K562 (cell line): ENCODE measurements around the gene HRC. TPM values are rescaled to one million over a fixed set of nuclear protein-coding genes. Genes with fewer than 3 reads are reported as not detected.

Experiments
- ASH1L ChIP-seq: fragments of 450-650 bp; IDR thresholded peaks from 2 replicates; pipeline ENCODE4 v1.6.1; 2018; ENCODE audit warnings: borderline replicate concordance, mild to moderate bottlenecking, low read depth; ENCODE audit not compliant: partially characterized antibody
- CHD4 ChIP-seq: fragments of 200-600 bp; sonication (generic); IDR thresholded peaks from 3 replicates; pipeline ENCODE4 v1.6.1; 2012; ENCODE audit warnings: low read depth, mild to moderate bottlenecking, mixed read lengths, low read length, inconsistent platforms; ENCODE audit not compliant: insufficient read depth, insufficient replicate concordance, poor library complexity, severe bottlenecking
- CREB5 ChIP-seq: fragments of 250-450 bp; sonication (Bioruptor Pico); IDR thresholded peaks from 2 replicates; pipeline ENCODE4 v1.5.0; 2020; ENCODE audit warnings: mild to moderate bottlenecking
- EGR1 ChIP-seq: fragments of 450-650 bp; conservative IDR thresholded peaks from 2 replicates; pipeline ENCODE4 v1.6.1; 2017; ENCODE audit warnings: mild to moderate bottlenecking
- ELF4 ChIP-seq: fragments of 450-650 bp; formaldehyde crosslinking; IDR thresholded peaks from 2 replicates; pipeline ENCODE4 v1.4.0; 2022; ENCODE audit warnings: missing genetic modification characterization
- JUN ChIP-seq, 2 experiments: sonication (generic) in 1 of 2; formaldehyde crosslinking in 1 of 2; IDR thresholded peaks; 2 replicates each; pipeline versions ENCODE4 v1.6.1 to v1.8.0; 2012 to 2022; ENCODE audit warnings: borderline replicate concordance in 2 of 2, mild to moderate bottlenecking in 2 of 2, improper control_type of control experiment in 1 of 2, low read depth in 1 of 2, low read length in 1 of 2, missing genetic modification reagents in 1 of 2
- KDM5B ChIP-seq: fragments of 200-600 bp; sonication (generic); IDR thresholded peaks from 2 replicates; pipeline ENCODE4 v1.6.1; 2012; ENCODE audit warnings: low read depth, mild to moderate bottlenecking, moderate library complexity, low read length, control low read depth, inconsistent platforms; ENCODE audit not compliant: insufficient replicate concordance
- MEIS2 ChIP-seq: fragments of 450-650 bp; IDR thresholded peaks from 2 replicates; pipeline ENCODE4 v1.6.1; 2014; ENCODE audit warnings: mild to moderate bottlenecking; ENCODE audit not compliant: partially characterized antibody
- NFE2L1 ChIP-seq: fragments of 450-650 bp; IDR thresholded peaks from 2 replicates; pipeline ENCODE4 v1.6.1; 2016; ENCODE audit warnings: missing genetic modification characterization, low read depth, mild to moderate bottlenecking, missing compliant biosample characterization, moderate library complexity, borderline replicate concordance
- NONO ChIP-seq, 2 experiments: fragments of 200-400 bp in 1 of 2; fragments of 450-650 bp in 1 of 2; formaldehyde crosslinking in 1 of 2; IDR thresholded peaks; 2 replicates each; pipeline ENCODE4 v1.6.1; 2017; ENCODE audit warnings: low read depth in 2 of 2, mild to moderate bottlenecking in 2 of 2, moderate library complexity in 2 of 2, low read length in 1 of 2
- NUFIP1 ChIP-seq: fragments of 450-650 bp; IDR thresholded peaks from 2 replicates; pipeline ENCODE4 v1.6.1; 2018; ENCODE audit not compliant: partially characterized antibody
- PHB ChIP-seq: fragments of 250-450 bp; sonication (Bioruptor Pico); IDR thresholded peaks from 2 replicates; pipeline ENCODE4 v1.5.0; 2021
- RAD21 ChIP-seq, 2 experiments: fragments of 250-450 bp in 1 of 2; fragments of 450-650 bp in 1 of 2; sonication (Bioruptor Pico) in 1 of 2; formaldehyde crosslinking in 1 of 2; IDR thresholded peaks in 1 of 2; conservative IDR thresholded peaks in 1 of 2; 2 replicates each; pipeline versions ENCODE4 v1.4.0 to v1.8.0; 2020 to 2022; ENCODE audit warnings: mild to moderate bottlenecking in 2 of 2, moderate library complexity in 1 of 2
- TAL1 ChIP-seq: fragments of 450-650 bp; IDR thresholded peaks from 2 replicates; pipeline ENCODE4 v1.6.1; 2016; ENCODE audit warnings: mild to moderate bottlenecking
- TBP ChIP-seq: optimal IDR thresholded peaks from 2 replicates; pipeline ENCODE3; 2011; ENCODE audit warnings: low read depth, low read length, improper control_type of control experiment
- TCF3 ChIP-seq: sonication (generic); formaldehyde crosslinking; IDR thresholded peaks from 2 replicates; pipeline ENCODE4 v1.4.0; 2020; ENCODE audit warnings: mild to moderate bottlenecking, missing genetic modification reagents
- ZNF143 ChIP-seq: sonication (generic); formaldehyde crosslinking; IDR thresholded peaks from 2 replicates; pipeline ENCODE4 v1.9.0; 2022; ENCODE audit warnings: mild to moderate bottlenecking, missing genetic modification reagents
- ZNF274 ChIP-seq: IDR thresholded peaks from 2 replicates; pipeline ENCODE4 v1.6.1; 2011; ENCODE audit warnings: low read depth, mild to moderate bottlenecking, low read length, moderate library complexity, borderline replicate concordance
- polyA plus RNA-seq, 8 experiments: library from polyadenylated mRNA; depleted of rRNA in 4 of 8; stranded (reverse) in 5 of 8; unstranded in 3 of 8; fragments of >200 nt; fragmentation: Nextera tagmentation in 2 of 8; fragmentation: Illumina TruSeq in 1 of 8; extraction: Ambion mirVana in 2 of 8; extraction: Trizol in 1 of 8; gene quantifications; 2 replicates each; pipeline versions ENCODE4 v1.2.1 to v1.2.3, GENCODE V29; 2011 to 2014; ENCODE audit warnings: inconsistent platforms in 1 of 8, missing spikeins in 1 of 8
- total RNA-seq, 7 experiments: library from RNA; depleted of rRNA in 6 of 7; stranded (reverse); fragments of >200 nt in 6 of 7; fragmentation: Illumina TruSeq in 2 of 7; extraction: Trizol in 2 of 7; gene quantifications; 2 replicates each; pipeline versions ENCODE4 v1.2.1 to v1.2.3, GENCODE V29; 2011 to 2021; ENCODE audit warnings: low replicate concordance in 1 of 7
- TF ChIP-seq, protein P1 (sequence below): fragments of 250-450 bp; sonication (Bioruptor Pico); IDR thresholded peaks from 2 replicates; pipeline ENCODE4 v1.9.0; 2021; ENCODE audit warnings: mild to moderate bottlenecking
- TF ChIP-seq, protein P2 (sequence below): sonication (generic); formaldehyde crosslinking; IDR thresholded peaks from 2 replicates; pipeline ENCODE4 v1.8.0; 2023; ENCODE audit warnings: mild to moderate bottlenecking, missing genetic modification reagents

Gene HRC
- total and polyA plus RNA-seq, 9 of the 15 experiments (the other 6 are each of a cell fraction or from before 2014, with no cell fraction given), result 0.66 to 18.7 (median 13.1) TPM

DNA sequence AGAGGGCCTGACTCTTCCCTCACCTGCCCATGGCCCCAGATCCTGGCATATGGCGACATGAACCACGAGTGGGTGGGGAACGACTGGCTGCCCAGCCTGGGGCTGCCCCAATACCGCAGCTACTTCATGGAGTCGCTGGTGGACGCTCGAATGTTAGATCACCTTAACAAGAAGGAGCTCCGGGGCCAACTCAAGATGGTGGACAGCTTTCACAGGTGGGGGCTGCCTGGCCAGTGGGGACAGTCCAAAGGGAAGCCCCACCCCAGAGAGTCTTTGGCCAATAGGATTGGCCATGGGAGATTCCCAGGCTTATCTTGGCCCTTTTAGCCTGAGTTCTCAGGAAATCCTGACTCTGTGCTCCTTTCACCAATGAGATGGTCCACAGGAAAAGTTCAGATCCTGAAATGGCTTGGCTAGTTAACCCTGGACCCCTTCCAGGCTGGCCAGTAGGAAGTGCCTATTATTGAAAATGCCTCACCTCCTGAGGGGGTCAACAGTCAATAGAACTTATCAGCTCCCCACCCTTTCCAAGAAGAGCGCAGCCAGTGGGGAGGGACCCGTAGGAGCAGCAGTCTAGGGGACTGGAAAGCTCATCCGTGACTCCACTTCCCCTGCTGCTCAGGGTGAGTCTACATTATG lies 7.0 kb downstream of the HRC start (continued):
- TF ChIP-seq ZNF274 (no peak), NFE2L1 (tag) (no peak), EGR1 (no peak), RAD21 (CRISPR knock-in tag; conservative IDR thresholded peaks at IDR 0.05 in 1 of 2, IDR thresholded peaks at IDR 0.05 in 1 of 2) (0 out of 4 replicates have a peak, but pooled peaks of 1 of the 2 experiments have one; percentile 3), CHD4 (no peak), CREB5 (CRISPR knock-in tag) (no peak), JUN (IDR thresholded peaks at IDR 0.05; ENCODE audit: borderline replicate concordance, low read depth, low read length) (no peak), JUN (CRISPR knock-in tag; IDR thresholded peaks at IDR 0.05; ENCODE audit: borderline replicate concordance) (no peak), MEIS2 (no peak), ELF4 (no peak), ASH1L (no peak), NONO (IDR thresholded peaks at IDR 0.05; ENCODE audit: low read depth in 2 of 2, low read length in 1 of 2) (no peak), TCF3 (CRISPR knock-in tag) (no peak), TAL1 (no peak), KDM5B (peak; percentile 14), NUFIP1 (no peak), PHB (CRISPR knock-in tag) (no peak), TBP (peak; percentile 52), ZNF143 (CRISPR knock-in tag) (no peak)
- TF ChIP-seq, protein P1, sequence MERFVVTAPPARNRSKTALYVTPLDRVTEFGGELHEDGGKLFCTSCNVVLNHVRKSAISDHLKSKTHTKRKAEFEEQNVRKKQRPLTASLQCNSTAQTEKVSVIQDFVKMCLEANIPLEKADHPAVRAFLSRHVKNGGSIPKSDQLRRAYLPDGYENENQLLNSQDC (CRISPR knock-in tag), result no peak
- TF ChIP-seq, protein P2, sequence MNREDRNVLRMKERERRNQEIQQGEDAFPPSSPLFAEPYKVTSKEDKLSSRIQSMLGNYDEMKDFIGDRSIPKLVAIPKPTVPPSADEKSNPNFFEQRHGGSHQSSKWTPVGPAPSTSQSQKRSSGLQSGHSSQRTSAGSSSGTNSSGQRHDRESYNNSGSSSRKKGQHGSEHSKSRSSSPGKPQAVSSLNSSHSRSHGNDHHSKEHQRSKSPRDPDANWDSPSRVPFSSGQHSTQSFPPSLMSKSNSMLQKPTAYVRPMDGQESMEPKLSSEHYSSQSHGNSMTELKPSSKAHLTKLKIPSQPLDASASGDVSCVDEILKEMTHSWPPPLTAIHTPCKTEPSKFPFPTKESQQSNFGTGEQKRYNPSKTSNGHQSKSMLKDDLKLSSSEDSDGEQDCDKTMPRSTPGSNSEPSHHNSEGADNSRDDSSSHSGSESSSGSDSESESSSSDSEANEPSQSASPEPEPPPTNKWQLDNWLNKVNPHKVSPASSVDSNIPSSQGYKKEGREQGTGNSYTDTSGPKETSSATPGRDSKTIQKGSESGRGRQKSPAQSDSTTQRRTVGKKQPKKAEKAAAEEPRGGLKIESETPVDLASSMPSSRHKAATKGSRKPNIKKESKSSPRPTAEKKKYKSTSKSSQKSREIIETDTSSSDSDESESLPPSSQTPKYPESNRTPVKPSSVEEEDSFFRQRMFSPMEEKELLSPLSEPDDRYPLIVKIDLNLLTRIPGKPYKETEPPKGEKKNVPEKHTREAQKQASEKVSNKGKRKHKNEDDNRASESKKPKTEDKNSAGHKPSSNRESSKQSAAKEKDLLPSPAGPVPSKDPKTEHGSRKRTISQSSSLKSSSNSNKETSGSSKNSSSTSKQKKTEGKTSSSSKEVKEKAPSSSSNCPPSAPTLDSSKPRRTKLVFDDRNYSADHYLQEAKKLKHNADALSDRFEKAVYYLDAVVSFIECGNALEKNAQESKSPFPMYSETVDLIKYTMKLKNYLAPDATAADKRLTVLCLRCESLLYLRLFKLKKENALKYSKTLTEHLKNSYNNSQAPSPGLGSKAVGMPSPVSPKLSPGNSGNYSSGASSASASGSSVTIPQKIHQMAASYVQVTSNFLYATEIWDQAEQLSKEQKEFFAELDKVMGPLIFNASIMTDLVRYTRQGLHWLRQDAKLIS (CRISPR knock-in tag), result no peak
